Upper lobe of right lung (tissue), 1 donor: ENCODE measurements around the gene RELT. TPM values are rescaled to one million over a fixed set of nuclear protein-coding genes. Genes with fewer than 3 reads are reported as not detected.

Experiments used
- ATAC-seq: fragments of 200-7000 bp; cut with Tn5 transposase; one replicate; pipeline ENCODE4 v1.9.1; 2020; ENCODE audit warnings: mild to moderate bottlenecking, moderate library complexity
- DNase-seq: peaks from one replicate; pipeline ENCODE4 v3.0.0-alpha.2; 2020
- H3K27ac ChIP-seq: fragments of 200-600 bp; one replicate; pipeline ENCODE4 v1.8.0; 2022
- H3K27me3 ChIP-seq: fragments of 200-600 bp; one replicate; pipeline ENCODE4 v1.8.0; 2022; ENCODE audit warnings: mild to moderate bottlenecking
- H3K36me3 ChIP-seq: fragments of 200-600 bp; one replicate; pipeline ENCODE4 v1.8.0; 2022
- H3K4me1 ChIP-seq: fragments of 200-600 bp; one replicate; pipeline ENCODE4 v1.8.0; 2022
- H3K4me3 ChIP-seq: fragments of 200-600 bp; one replicate; pipeline ENCODE4 v1.8.0; 2022; ENCODE audit warnings: mild to moderate bottlenecking
- H3K9me3 ChIP-seq: fragments of 200-600 bp; one replicate; pipeline ENCODE4 v1.8.0; 2022
- intact Hi-C: fragments of 100-400 bp; cut with DNase I; formaldehyde crosslinking; loops from one replicate; pipeline ENCODE4 v1.11.0; 2022
- total RNA-seq: library from RNA; stranded (reverse); fragmentation: NEBNext Ultra II Directional; extraction: Animal tissue kit (Norgen Biotek cat#: 25700); gene quantifications from one replicate; pipeline ENCODE4 v1.2.1, GENCODE V29; 2021
- TF ChIP-seq, protein P1 (sequence below): fragments of 200-600 bp; IDR thresholded peaks from one replicate; pipeline ENCODE4 v1.8.0; 2022; ENCODE audit warnings: antibody characterized with exemption
- donor health status: DM: no; HTN: yes; CAD: no; lungs with severe emphysema.

RELT gene
- total RNA-seq, 1 donor from 2014 or later: 11.7 TPM

DNA sequence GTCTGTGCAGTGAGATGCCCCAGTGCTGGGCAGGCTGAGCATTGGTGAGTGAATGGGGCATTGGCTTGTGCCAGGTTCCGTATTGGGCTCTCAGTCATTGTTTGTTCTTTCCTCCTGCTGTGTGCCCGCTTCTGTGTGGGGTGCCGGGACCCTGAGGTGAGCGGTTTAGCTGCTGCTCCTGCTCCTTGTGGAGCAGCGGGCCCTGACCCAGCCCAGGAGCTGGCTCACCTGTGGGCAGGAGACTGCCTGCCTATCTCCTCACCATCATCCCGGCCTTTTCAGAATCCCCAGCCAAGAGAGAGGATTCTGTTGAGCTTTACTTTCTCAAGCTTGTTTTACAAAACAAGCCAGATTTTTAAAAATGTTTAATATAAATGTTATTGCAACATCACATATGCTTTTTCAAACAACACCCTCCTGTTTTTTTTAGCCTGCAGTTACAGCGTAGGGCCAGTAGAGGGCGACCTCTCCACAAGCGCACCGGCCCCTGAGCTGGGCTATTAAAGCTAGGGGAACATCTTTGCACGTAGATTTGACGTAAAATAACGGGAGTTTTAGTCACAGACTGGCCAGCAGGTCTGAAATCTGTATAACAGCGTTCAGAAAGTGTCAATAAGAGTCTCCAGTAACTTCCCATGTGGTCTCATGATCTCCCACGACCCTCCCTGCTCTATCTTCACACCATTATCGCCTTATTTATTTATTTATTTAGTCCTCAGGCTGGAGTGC, 25.1 kb upstream of the RELT start:
- Histone ChIP-seq H3K36me3 (peaks cover 35% of the 10 kb centered on the region), H3K27me3 (no peaks in the 10 kb centered on the region), H3K9me3 (no peaks in the 10 kb centered on the region), H3K27ac (no peak overlapping the region), H3K4me3 (no peak overlapping the region), H3K4me1 (peaks cover 4% of the 10 kb centered on the region)
- ATAC-seq (peak; percentile 85), DNase-seq (no peak)
- intact Hi-C loops: no loop called here
- TF ChIP-seq, protein P1, sequence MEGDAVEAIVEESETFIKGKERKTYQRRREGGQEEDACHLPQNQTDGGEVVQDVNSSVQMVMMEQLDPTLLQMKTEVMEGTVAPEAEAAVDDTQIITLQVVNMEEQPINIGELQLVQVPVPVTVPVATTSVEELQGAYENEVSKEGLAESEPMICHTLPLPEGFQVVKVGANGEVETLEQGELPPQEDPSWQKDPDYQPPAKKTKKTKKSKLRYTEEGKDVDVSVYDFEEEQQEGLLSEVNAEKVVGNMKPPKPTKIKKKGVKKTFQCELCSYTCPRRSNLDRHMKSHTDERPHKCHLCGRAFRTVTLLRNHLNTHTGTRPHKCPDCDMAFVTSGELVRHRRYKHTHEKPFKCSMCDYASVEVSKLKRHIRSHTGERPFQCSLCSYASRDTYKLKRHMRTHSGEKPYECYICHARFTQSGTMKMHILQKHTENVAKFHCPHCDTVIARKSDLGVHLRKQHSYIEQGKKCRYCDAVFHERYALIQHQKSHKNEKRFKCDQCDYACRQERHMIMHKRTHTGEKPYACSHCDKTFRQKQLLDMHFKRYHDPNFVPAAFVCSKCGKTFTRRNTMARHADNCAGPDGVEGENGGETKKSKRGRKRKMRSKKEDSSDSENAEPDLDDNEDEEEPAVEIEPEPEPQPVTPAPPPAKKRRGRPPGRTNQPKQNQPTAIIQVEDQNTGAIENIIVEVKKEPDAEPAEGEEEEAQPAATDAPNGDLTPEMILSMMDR: peak; percentile 99

DNA sequence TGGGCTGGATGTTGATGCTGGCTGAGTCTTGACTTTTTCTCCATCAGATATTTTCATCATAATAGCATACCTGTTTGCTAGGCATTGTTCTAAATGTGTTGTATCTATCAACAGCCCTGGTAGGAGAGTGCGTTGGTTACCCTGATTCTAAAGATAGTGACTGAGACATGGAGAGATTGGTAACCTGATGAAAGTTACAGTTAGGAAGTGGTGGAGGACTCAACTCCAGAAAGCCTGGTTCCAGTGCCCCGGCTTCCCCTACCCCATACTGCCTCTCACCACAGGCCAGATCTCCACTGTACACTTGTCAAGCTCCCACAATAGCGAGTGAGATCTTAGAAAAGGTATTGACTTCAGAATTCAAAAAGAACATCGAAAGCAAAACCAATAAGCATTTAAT, 22.8 kb upstream of the RELT start:
- DNase-seq: no peak
- Histone ChIP-seq H3K27me3 (no peaks in the 10 kb centered on the region), H3K4me3 (no peak overlapping the region), H3K27ac (no peak overlapping the region), H3K9me3 (no peaks in the 10 kb centered on the region), H3K36me3 (peaks cover 41% of the 10 kb centered on the region), H3K4me1 (peaks cover 4% of the 10 kb centered on the region)
- ATAC-seq: no peak
- TF ChIP-seq, protein P1: no peak
- intact Hi-C loops: no loop called here

DNA sequence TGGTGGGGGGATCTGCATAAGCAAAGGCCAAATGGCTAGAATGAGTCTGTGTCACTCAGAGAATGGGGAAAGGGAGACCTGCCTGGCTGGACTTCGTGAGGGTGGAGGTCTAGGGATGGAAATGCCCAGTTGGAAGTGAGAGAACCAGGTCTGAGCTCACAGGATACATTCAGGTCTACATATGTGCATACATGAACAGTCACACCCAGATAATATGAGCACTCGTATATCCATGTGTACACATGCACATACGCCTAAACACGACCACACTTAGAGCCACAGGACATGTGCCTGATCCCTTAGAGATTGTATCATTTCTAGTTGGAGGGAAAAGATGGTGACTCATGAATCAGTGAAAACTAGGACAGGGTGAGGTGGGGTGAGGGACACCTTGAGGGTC, 21.1 kb upstream of the RELT start:
- intact Hi-C loops: no loop called here
- Histone ChIP-seq H3K9me3 (no peaks in the 10 kb centered on the region), H3K4me1 (peaks cover 4% of the 10 kb centered on the region), H3K4me3 (no peak overlapping the region), H3K27ac (no peak overlapping the region), H3K36me3 (peaks cover 46% of the 10 kb centered on the region), H3K27me3 (no peaks in the 10 kb centered on the region)
- ATAC-seq (no peak), DNase-seq (no peak)
- TF ChIP-seq, protein P1: no peak

DNA sequence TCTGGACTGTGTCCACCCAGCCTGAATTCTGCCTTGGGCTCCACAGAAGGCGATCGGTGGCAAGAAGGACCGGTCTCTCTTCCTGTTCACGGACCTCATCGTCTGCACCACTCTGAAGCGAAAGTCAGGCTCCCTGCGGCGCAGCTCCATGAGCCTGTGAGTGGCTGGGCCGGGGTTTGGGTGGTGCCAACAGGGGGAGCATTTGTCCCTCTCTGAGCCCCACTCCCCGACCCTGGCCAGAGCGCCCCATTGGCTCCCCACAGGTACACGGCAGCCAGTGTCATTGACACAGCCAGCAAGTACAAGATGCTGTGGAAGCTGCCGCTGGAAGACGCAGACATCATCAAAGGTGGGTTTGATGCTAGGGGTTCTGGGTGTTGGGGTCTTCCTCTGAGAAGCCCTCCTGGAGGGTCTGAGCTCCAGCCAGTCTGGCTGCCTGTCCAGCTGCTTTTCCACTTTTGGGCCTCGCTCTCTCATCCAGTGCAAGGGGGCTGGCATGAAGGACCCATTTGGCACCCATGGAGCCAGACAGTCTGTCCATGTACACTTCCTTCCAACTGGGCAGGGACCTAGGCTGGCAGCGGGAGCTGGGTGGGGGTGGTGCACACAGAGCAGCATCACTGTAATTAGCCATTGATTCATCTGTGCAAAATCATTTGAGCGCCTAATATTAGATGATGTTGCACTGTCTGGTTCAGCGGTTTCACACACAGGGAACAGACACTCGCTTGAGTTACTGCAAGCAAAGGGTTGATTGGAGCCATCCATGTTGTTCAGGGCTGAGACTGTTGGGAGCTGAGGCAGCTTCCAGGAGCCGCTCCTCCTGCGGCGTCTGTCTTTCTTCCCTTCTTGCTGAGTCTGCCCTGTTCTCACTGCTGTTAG, 19.0 kb upstream of the RELT start:
- intact Hi-C loops: no loop called here
- Histone ChIP-seq H3K36me3 (peaks cover 65% of the 10 kb centered on the region), H3K4me1 (no peaks in the 10 kb centered on the region), H3K27me3 (no peaks in the 10 kb centered on the region), H3K9me3 (no peaks in the 10 kb centered on the region), H3K4me3 (no peak overlapping the region), H3K27ac (no peak overlapping the region)
- DNase-seq: no peak
- no peak for ATAC-seq
- TF ChIP-seq, protein P1: no peak

DNA sequence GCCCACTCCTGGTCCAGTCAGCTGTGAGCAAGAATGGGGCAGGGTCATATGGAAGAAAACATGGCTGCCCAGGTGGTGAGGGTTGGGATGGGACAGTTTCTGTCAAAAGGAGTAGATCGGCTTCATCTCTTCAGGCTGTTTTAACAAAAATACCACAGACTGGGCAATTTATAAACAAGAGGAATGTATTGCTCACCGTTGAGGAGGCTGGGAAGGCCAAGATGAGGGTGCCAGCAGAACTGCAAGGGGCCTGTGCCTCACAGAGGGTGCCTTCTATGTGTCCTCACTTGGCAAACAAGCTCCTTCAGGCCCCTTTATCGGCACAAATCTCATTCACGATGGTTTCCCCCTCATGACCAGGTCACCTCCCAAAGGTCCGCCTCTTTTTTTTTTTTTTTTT, 18.1 kb upstream of the RELT start:
- intact Hi-C loops: no loop called here
- no peak for DNase-seq
- Histone ChIP-seq H3K4me1 (no peaks in the 10 kb centered on the region), H3K27ac (no peak overlapping the region), H3K9me3 (no peaks in the 10 kb centered on the region), H3K4me3 (no peak overlapping the region), H3K36me3 (peaks cover 69% of the 10 kb centered on the region), H3K27me3 (no peaks in the 10 kb centered on the region)
- TF ChIP-seq, protein P1: no peak
- no peak for ATAC-seq
